IPS-NIHi7 (cell line): ENCODE data around the gene KSR2.

Source experiments
- DNase-seq: peaks from one replicate; pipeline ENCODE4 v3.0.0; 2012; ENCODE audit warnings: mixed read lengths; ENCODE audit errors: extremely low spot score

KSR2 gene

GRCh38 chr12:117409286-117409685 is 559.5 kb downstream of the KSR2 start:
- no peak for DNase-seq

- DNase-seq = peak; percentile 62
Measured at GRCh38 chr12:117408161-117408791, 560.5 kb downstream of the KSR2 start.

GRCh38 chr12:117404940-117405339 is 563.9 kb downstream of the KSR2 start:
- DNase-seq = no peak

- DNase-seq = no peak
Measured at GRCh38 chr12:117404203-117404853, 564.5 kb downstream of the KSR2 start.

- DNase-seq = no peak
Measured at GRCh38 chr12:117403586-117404139, 565.1 kb downstream of the KSR2 start.
